Neural progenitor cell (in vitro differentiated cells): ENCODE data around the gene GABBR1. TPM values are rescaled to one million over a fixed set of nuclear protein-coding genes. Genes with fewer than 3 reads are reported as not detected.

ENCODE experiments used
- DNase-seq: peaks from one replicate; pipeline ENCODE4 v3.0.0-alpha.2; 2016; ENCODE audit warnings: low spot score
- H2AFZ ChIP-seq: fragments of 200-600 bp; sonication (generic); replicated peaks from 2 replicates; pipeline ENCODE4 v1.6.1; 2016; ENCODE audit warnings: antibody characterized with exemption
- H3F3A ChIP-seq: fragments of 200-600 bp; sonication (generic); 2 replicates; pipeline ENCODE4 v1.6.1; 2016; ENCODE audit warnings: antibody characterized with exemption, low read depth
- H3K27ac ChIP-seq: fragments of 200-600 bp; sonication (generic); 2 replicates; pipeline ENCODE4 v1.5.1; 2016; ENCODE audit warnings: mild to moderate bottlenecking
- H3K27me3 ChIP-seq: fragments of 200-600 bp; sonication (generic); 2 replicates; pipeline ENCODE4 v1.6.1; 2016; ENCODE audit warnings: mild to moderate bottlenecking, moderate library complexity
- H3K36me3 ChIP-seq: fragments of 200-600 bp; sonication (generic); 2 replicates; pipeline ENCODE4 v1.5.1; 2016
- H3K4me1 ChIP-seq: fragments of 200-600 bp; sonication (generic); 2 replicates; pipeline ENCODE4 v1.6.1; 2016; ENCODE audit warnings: mixed run types
- H3K4me2 ChIP-seq: fragments of 200-600 bp; sonication (generic); 2 replicates; pipeline ENCODE4 v1.6.1; 2016
- H3K4me3 ChIP-seq: fragments of 200-600 bp; sonication (generic); 2 replicates; pipeline ENCODE4 v1.5.1; 2016
- H3K79me2 ChIP-seq: fragments of 200-600 bp; sonication (generic); 2 replicates; pipeline ENCODE4 v1.6.1; 2016; ENCODE audit warnings: low read depth
- H3K9ac ChIP-seq: fragments of 200-600 bp; sonication (generic); 2 replicates; pipeline ENCODE4 v1.6.1; 2016
- H3K9me3 ChIP-seq: fragments of 200-600 bp; sonication (generic); 2 replicates; pipeline ENCODE4 v1.5.1; 2016; ENCODE audit warnings: low read depth
- H4K20me1 ChIP-seq: fragments of 200-600 bp; sonication (generic); 2 replicates; pipeline ENCODE4 v1.6.1; 2016; ENCODE audit warnings: low read depth
- H3K27ac Mint-ChIP-seq: 3 replicates; pipeline ENCODE4 v1.8.0; 2021; ENCODE audit warnings: mixed read lengths
- H3K27me3 Mint-ChIP-seq: 2 replicates; pipeline ENCODE4 v1.8.0; 2022; ENCODE audit warnings: low read depth, mild to moderate bottlenecking, inconsistent platforms, moderate library complexity, mixed read lengths; ENCODE audit not compliant: insufficient read depth
- H3K36me3 Mint-ChIP-seq: 3 replicates; pipeline ENCODE4 v1.8.0; 2021; ENCODE audit warnings: mixed read lengths
- H3K4me1 Mint-ChIP-seq: 3 replicates; pipeline ENCODE4 v1.8.0; 2021; ENCODE audit warnings: mixed read lengths
- H3K4me3 Mint-ChIP-seq: 3 replicates; pipeline ENCODE4 v1.8.0; 2021; ENCODE audit warnings: mild to moderate bottlenecking, moderate library complexity, mixed read lengths
- H3K9me3 Mint-ChIP-seq: 3 replicates; pipeline ENCODE4 v1.8.0; 2020; ENCODE audit warnings: mixed read lengths
- CTCF ChIP-seq: fragments of 200-600 bp; sonication (generic); IDR thresholded peaks from 2 replicates; pipeline ENCODE4 v1.5.1; 2017; ENCODE audit warnings: antibody characterized with exemption, mild to moderate bottlenecking
- EZH2 ChIP-seq: fragments of 200-600 bp; sonication (generic); IDR thresholded peaks from 2 replicates; pipeline ENCODE4 v1.6.1; 2017; ENCODE audit warnings: antibody characterized with exemption, mild to moderate bottlenecking, moderate library complexity
- EZH2phosphoT487 ChIP-seq: fragments of 200-600 bp; sonication (generic); IDR thresholded peaks from 2 replicates; pipeline ENCODE4 v1.6.1; 2017; ENCODE audit warnings: antibody characterized with exemption
- total RNA-seq: library from RNA; depleted of rRNA; stranded (reverse); fragments of >200 nt; gene quantifications from 2 replicates; pipeline ENCODE4 v1.2.3, GENCODE V29; 2015; ENCODE audit warnings: low replicate concordance

The GABBR1 gene
- total RNA-seq, 1 donor from 2014 or later: 25.4 TPM

DNA sequence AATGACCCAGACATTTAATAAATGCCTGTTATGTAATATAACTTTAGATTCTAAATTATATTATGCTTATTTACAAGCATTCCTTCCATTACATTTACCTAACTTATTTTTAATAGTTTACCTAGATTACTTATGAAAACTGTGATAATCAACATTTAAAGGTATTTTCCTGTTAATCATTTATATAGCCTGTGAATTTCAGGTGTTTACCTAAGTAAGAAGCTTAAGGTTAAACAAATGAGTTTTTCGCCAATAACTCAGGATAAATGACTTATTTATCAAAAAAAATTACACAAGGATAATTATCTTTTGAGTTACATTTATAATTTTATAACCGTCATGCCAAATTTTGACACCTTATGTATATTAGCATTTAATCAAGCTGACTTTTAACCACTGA is 108.9 kb downstream of the GABBR1 start:
- Histone ChIP-seq H3K4me2 (no peak overlapping the region), H3K9ac (no peak overlapping the region), H3K4me1 (peaks cover 5% of the 10 kb centered on the region), H4K20me1 (no peaks in the 10 kb centered on the region), H2AFZ (no peak overlapping the region), H3K27me3 (no peaks in the 10 kb centered on the region), H3K36me3 (no peaks in the 10 kb centered on the region), H3K27ac (no peak overlapping the region), H3F3A (no peaks in the 10 kb centered on the region), H3K4me3 (no peak overlapping the region), H3K79me2 (no peaks in the 10 kb centered on the region), H3K9me3 (peaks cover 16% of the 10 kb centered on the region)
- peaks cover 8% of the 10 kb centered on the region for H3K9me3 Mint-ChIP-seq
- H3K27ac Mint-ChIP-seq: no peak overlapping the region
- H3K27me3 Mint-ChIP-seq: no peaks in the 10 kb centered on the region
- no peak for DNase-seq
- no peaks in the 10 kb centered on the region for H3K36me3 Mint-ChIP-seq
- H3K4me3 Mint-ChIP-seq: no peak overlapping the region
- TF ChIP-seq CTCF (no peak), EZH2 (no peak), EZH2phosphoT487 (no peak)
- no peaks in the 10 kb centered on the region for H3K4me1 Mint-ChIP-seq

DNA sequence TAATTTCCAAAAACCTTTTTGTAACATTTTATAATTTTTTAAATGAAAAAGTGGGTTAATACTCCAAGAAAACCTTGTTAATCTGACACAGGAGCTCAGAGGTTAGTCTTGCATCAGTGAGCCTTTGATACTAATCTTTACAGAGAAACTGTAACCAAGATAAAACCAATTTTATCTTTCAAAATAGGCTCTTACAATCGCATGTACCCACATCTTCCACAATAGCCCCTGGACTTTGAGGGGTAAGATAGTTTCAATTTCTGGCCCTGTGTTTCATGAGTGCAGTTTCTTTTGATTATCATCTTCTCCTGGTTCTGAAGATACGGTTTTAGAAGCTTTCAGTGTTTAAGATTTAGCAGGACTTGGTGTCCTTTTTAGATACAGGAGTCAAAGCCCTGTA is 110.8 kb downstream of the GABBR1 start:
- H3K4me3 Mint-ChIP-seq: no peak overlapping the region
- H3K27me3 Mint-ChIP-seq: no peaks in the 10 kb centered on the region
- H3K9me3 ChIP-seq: peaks cover 16% of the 10 kb centered on the region
- no peak overlapping the region for H2AFZ ChIP-seq
- H3K4me1 ChIP-seq: peaks cover 5% of the 10 kb centered on the region
- no peak overlapping the region for H3K27ac ChIP-seq
- H3K4me3 ChIP-seq: no peak overlapping the region
- no peaks in the 10 kb centered on the region for H4K20me1 ChIP-seq
- no peaks in the 10 kb centered on the region for H3F3A ChIP-seq
- H3K79me2 ChIP-seq: no peaks in the 10 kb centered on the region
- no peaks in the 10 kb centered on the region for H3K27me3 ChIP-seq
- no peaks in the 10 kb centered on the region for H3K4me1 Mint-ChIP-seq
- no peak overlapping the region for H3K9ac ChIP-seq
- no peak overlapping the region for H3K4me2 ChIP-seq
- DNase-seq: no peak
- H3K9me3 Mint-ChIP-seq: peaks cover 8% of the 10 kb centered on the region
- no peaks in the 10 kb centered on the region for H3K36me3 Mint-ChIP-seq
- TF ChIP-seq EZH2phosphoT487: no peak
- TF ChIP-seq CTCF: no peak
- no peak for TF ChIP-seq EZH2
- H3K36me3 ChIP-seq: no peaks in the 10 kb centered on the region
- no peak overlapping the region for H3K27ac Mint-ChIP-seq

- Histone ChIP-seq H2AFZ (no peak overlapping the region), H3K4me1 (peaks cover 5% of the 10 kb centered on the region), H3K79me2 (no peaks in the 10 kb centered on the region), H3F3A (no peaks in the 10 kb centered on the region), H3K4me2 (no peak overlapping the region), H3K4me3 (no peak overlapping the region), H3K9ac (no peak overlapping the region), H3K27ac (no peak overlapping the region), H3K36me3 (no peaks in the 10 kb centered on the region), H4K20me1 (no peaks in the 10 kb centered on the region), H3K27me3 (no peaks in the 10 kb centered on the region), H3K9me3 (peaks cover 16% of the 10 kb centered on the region)
- TF ChIP-seq EZH2 (no peak), CTCF (no peak), EZH2phosphoT487 (no peak)
- Mint-ChIP-seq H3K27me3 (peaks cover 4% of the 10 kb centered on the region), H3K9me3 (peaks cover 13% of the 10 kb centered on the region), H3K27ac (no peak overlapping the region), H3K4me3 (no peak overlapping the region), H3K4me1 (no peaks in the 10 kb centered on the region), H3K36me3 (no peaks in the 10 kb centered on the region)
- DNase-seq: no peak
These were observed 111.8 kb downstream of the GABBR1 start for GRCh38 chr6:29521006-29521680.
